OCI-LY1 (cell line): ENCODE data around the gene GNA12.
A peak's percentile ranks its signal among the peaks of the same experiment; 100 is the strongest.

Source experiments
- H2AFZ ChIP-seq: fragments of 200-600 bp; sonication (generic), shearing (Covaris generic); 2 replicates; pipeline ENCODE4 v1.6.0; 2014; ENCODE audit warnings: antibody characterized with exemption, mild to moderate bottlenecking, low read length
- H3F3A ChIP-seq: fragments of 200-600 bp; sonication (generic), shearing (Covaris generic); 2 replicates; pipeline ENCODE4 v1.6.0; 2014; ENCODE audit warnings: mild to moderate bottlenecking, antibody characterized with exemption, low read length, moderate library complexity; ENCODE audit not compliant: insufficient read depth
- H3K27ac ChIP-seq: fragments of 200-600 bp; sonication (generic); 2 replicates; pipeline ENCODE4 v1.5.1; 2014; ENCODE audit warnings: low read length, mixed run types, mild to moderate bottlenecking, low read depth; ENCODE audit not compliant: poor library complexity, severe bottlenecking
- H3K27me3 ChIP-seq: fragments of 200-600 bp; sonication (generic); 2 replicates; pipeline ENCODE4 v1.6.0; 2014; ENCODE audit warnings: antibody characterized with exemption, mild to moderate bottlenecking, low read length, moderate library complexity; ENCODE audit not compliant: insufficient read depth
- H3K36me3 ChIP-seq: fragments of 200-600 bp; sonication (generic); 2 replicates; pipeline ENCODE4 v1.6.1; 2014; ENCODE audit warnings: mild to moderate bottlenecking, antibody characterized with exemption, low read length, moderate library complexity, mixed read lengths; ENCODE audit not compliant: insufficient read depth
- H3K4me1 ChIP-seq: fragments of 200-600 bp; sonication (generic); 2 replicates; pipeline ENCODE4 v1.5.1; 2014; ENCODE audit warnings: mild to moderate bottlenecking, low read length, moderate library complexity; ENCODE audit not compliant: insufficient read depth, severe bottlenecking
- H3K4me2 ChIP-seq: fragments of 200-600 bp; sonication (generic), shearing (Covaris generic); 2 replicates; pipeline ENCODE4 v1.6.1; 2014; ENCODE audit warnings: low read length
- H3K4me3 ChIP-seq: fragments of 200-600 bp; sonication (generic); 2 replicates; pipeline ENCODE4 v1.5.1; 2014; ENCODE audit warnings: low read length, low read depth, mild to moderate bottlenecking, mixed read lengths; ENCODE audit not compliant: poor library complexity, severe bottlenecking
- H3K79me2 ChIP-seq: fragments of 200-600 bp; shearing (Covaris generic); 2 replicates; pipeline ENCODE4 v1.6.1; 2016; ENCODE audit warnings: mixed run types, low read length, mixed read lengths; ENCODE audit not compliant: insufficient read depth
- H3K9ac ChIP-seq: fragments of 200-600 bp; sonication (generic), shearing (Covaris generic); 2 replicates; pipeline ENCODE4 v1.6.1; 2014; ENCODE audit warnings: mild to moderate bottlenecking, low read length, mixed read lengths
- H3K9me2 ChIP-seq: fragments of 200-600 bp; sonication (generic), shearing (Covaris generic); 2 replicates; pipeline ENCODE4 v1.6.1; 2014; ENCODE audit warnings: low read depth, mild to moderate bottlenecking, low read length, mixed read lengths
- H3K9me3 ChIP-seq: fragments of 200-600 bp; shearing (Covaris generic); 2 replicates; pipeline ENCODE4 v1.6.1; 2014; ENCODE audit warnings: low read length, mixed read lengths
- H4K20me1 ChIP-seq: fragments of 200-600 bp; sonication (generic), shearing (Covaris generic); 2 replicates; pipeline ENCODE4 v1.6.0; 2016; ENCODE audit warnings: mild to moderate bottlenecking, low read length; ENCODE audit not compliant: insufficient read depth
- CTCF ChIP-seq: fragments of 200-600 bp; sonication (generic), shearing (Covaris generic); IDR thresholded peaks from 2 replicates; pipeline ENCODE4 v1.5.1; 2017; ENCODE audit warnings: mild to moderate bottlenecking, antibody characterized with exemption, low read length, moderate library complexity, mixed read lengths
- EZH2 ChIP-seq: fragments of 200-600 bp; sonication (generic), shearing (Covaris generic); IDR thresholded peaks from 2 replicates; pipeline ENCODE4 v1.8.0; 2017; ENCODE audit warnings: borderline replicate concordance, mixed run types, mild to moderate bottlenecking, antibody characterized with exemption, low read length, moderate library complexity, mixed read lengths

Gene GNA12

GRCh38 chr7:2869981-2870380, 25.9 kb upstream of the GNA12 start:
- Histone ChIP-seq H3F3A (no peaks in the 10 kb centered on the region), H3K36me3 (no peaks in the 10 kb centered on the region), H3K9me2 (no peaks in the 10 kb centered on the region), H3K27ac (no peak overlapping the region), H2AFZ (no peak overlapping the region), H4K20me1 (no peaks in the 10 kb centered on the region), H3K4me1 (peaks cover 31% of the 10 kb centered on the region), H3K9ac (no peak overlapping the region), H3K4me3 (no peak overlapping the region), H3K27me3 (no peaks in the 10 kb centered on the region), H3K79me2 (no peaks in the 10 kb centered on the region), H3K9me3 (no peaks in the 10 kb centered on the region), H3K4me2 (no peak overlapping the region)
- TF ChIP-seq CTCF (no peak), EZH2 (no peak)

DNA sequence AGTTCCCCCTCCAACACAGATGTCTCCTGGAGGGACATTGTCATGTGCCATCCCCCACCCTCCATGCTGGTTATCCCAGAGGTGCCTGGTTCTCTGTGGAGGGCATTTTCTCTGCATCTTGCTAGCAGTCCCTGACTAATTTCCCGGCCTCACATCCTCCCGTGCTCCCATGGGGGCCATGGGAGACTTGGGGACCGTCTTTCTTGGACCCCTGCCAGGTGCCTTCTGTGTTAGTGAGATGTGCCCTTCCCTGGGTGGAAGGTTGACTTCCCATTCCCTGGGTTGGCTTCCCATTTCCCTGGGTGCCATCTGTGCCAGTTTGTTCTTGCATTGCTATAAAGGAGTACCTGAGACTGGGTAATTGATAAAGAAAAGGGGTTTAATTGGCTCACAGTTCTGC, 22.5 kb upstream of the GNA12 start:
- no peaks in the 10 kb centered on the region for H3K36me3 ChIP-seq
- H3K9ac ChIP-seq = no peak overlapping the region
- no peaks in the 10 kb centered on the region for H3K27me3 ChIP-seq
- H3K4me3 ChIP-seq = no peak overlapping the region
- H4K20me1 ChIP-seq = no peaks in the 10 kb centered on the region
- TF ChIP-seq EZH2 = no peak
- no peak for TF ChIP-seq CTCF
- H3F3A ChIP-seq = no peaks in the 10 kb centered on the region
- H3K27ac ChIP-seq = no peak overlapping the region
- no peak overlapping the region for H3K4me2 ChIP-seq
- H2AFZ ChIP-seq = no peak overlapping the region
- no peaks in the 10 kb centered on the region for H3K79me2 ChIP-seq
- peaks cover 24% of the 10 kb centered on the region for H3K4me1 ChIP-seq
- no peaks in the 10 kb centered on the region for H3K9me2 ChIP-seq
- no peaks in the 10 kb centered on the region for H3K9me3 ChIP-seq

DNA sequence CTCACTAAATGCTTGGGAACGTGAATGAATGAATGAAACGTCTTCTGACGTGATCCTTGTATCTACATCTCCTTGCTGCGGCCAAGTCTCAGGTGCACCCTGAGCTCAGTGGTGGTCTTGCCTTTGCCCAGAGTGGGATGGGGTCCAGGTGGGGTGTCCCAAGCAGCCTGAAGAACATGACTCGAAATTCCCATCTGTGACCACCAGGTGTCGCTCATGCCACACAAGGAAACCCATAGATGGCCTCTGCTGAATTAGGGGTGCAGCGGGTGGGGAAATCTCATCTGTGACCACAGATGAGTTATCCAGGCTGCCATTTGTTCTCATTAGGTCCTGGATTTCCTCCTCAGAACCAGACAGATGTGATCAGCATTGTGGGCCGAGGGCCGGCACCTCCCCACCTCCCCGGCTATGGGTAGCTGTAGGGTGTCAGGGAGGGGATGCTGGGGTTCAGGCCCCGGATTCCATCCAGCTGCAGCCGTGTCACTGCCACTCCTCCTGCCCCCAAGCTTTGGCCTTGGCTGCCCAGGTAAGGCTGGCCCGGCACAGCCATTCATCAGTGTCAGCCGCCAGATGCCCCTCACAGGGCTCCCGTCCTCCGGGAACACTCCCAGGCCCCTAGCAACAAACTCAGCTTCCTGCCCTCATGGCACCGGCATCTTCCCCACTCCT, 21.0 kb upstream of the GNA12 start:
- H3K4me2 ChIP-seq = no peak overlapping the region
- H3K9me2 ChIP-seq = no peaks in the 10 kb centered on the region
- TF ChIP-seq EZH2 (no peak), CTCF (peak; percentile 93)
- no peak overlapping the region for H2AFZ ChIP-seq
- no peaks in the 10 kb centered on the region for H3K27me3 ChIP-seq
- H3K36me3 ChIP-seq = no peaks in the 10 kb centered on the region
- H3K79me2 ChIP-seq = no peaks in the 10 kb centered on the region
- no peak overlapping the region for H3K27ac ChIP-seq
- peaks cover 16% of the 10 kb centered on the region for H3K4me1 ChIP-seq
- H3K4me3 ChIP-seq = no peak overlapping the region
- H3F3A ChIP-seq = no peaks in the 10 kb centered on the region
- H3K9me3 ChIP-seq = no peaks in the 10 kb centered on the region
- no peak overlapping the region for H3K9ac ChIP-seq
- no peaks in the 10 kb centered on the region for H4K20me1 ChIP-seq
